Activated CD8-positive, alpha-beta memory T cell treated with anti-CD3 and anti-CD28 coated beads for 4 hours (primary cell): ENCODE data around the gene GMEB2.

ENCODE experiments used
- DNase-seq, 2 donors: peaks; one replicate each; pipeline ENCODE4 v3.0.0-alpha.2; 2020; ENCODE audit warnings: low read depth in 2 of 2

The GMEB2 gene

DNA sequence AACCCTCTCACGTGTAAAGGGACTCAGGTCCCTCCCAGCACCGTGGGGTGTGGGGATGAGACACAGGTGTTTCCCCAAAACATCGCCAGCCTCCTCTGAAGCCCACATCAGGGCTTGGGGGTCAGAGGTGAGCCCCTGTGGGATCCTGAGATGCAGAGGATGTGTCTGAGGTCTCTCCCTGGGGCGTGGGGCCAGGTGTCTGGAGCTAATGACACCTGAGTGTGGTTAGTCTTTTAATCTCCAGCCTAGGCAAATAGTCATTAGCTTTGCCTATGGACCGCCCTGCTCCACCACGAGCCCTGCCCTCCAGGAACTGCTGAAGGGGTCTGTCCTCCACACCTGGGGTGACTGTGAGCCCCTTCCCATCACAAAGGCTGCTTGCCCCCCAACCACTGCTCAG, 81.1 kb downstream of the GMEB2 start:
- no peak for DNase-seq

DNA sequence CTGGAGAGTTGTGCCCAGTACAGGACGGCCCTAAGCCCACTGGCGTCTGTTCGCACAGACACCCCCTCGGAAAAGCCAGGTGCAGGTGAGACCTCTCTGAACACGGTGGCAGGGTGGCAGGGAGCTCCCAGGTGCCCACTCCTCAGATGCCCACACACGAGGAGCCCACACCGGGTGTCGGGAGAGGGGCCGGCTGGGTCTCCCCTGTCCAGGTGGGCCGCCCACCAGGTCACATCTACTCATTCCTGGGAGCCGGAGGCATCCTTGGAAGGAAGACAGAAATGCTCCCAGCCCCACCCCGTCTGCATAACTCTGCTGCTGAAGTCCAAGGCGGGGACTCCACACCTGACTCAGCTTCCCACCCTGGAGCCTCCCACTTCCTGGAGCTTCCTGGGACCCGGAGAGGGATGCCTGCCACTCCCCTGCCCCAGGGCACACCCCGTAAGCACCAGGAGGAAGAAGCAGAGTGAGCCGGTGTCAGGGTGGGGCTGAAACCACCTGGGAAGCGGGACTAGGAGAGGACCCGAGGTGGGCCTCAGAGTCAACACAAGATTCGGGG, 81.9 kb downstream of the GMEB2 start:
- DNase-seq: no peak

DNA sequence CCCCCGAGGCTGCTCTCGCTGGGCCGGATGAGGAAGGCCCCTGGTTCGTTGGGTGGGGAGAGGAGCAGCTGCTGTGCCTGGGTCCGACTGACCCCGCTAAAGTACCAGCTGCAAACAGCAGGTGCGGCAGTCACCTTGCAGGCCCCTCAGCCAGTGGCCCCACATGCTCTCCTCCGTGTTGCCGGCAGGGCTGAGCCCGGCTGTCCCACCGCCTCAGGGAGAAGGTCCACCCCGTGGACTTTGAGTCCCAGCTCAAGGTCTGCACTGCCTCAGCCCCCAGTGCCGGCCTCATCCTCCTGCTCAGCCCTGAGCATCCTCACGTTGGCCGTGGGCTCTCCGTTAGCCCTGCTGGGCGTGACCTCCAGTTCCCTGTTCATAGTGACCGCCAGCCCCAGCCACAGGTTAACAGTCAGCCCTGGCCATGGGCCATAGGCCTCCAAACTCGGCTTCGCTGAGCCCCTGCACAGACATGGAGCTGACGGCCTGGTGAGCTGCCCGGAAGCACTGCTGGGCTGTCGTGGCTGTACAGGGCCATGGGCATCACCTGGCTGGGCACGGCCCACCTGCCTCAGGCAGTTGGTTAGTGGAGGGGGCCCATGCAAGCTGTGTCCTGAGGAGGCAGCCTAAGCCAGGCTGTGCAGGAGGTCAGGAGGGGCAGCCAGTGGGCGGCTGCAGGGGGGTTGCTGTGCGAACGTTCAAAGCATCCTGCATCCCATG, 82.5 kb downstream of the GMEB2 start:
- DNase-seq: no peak

DNA sequence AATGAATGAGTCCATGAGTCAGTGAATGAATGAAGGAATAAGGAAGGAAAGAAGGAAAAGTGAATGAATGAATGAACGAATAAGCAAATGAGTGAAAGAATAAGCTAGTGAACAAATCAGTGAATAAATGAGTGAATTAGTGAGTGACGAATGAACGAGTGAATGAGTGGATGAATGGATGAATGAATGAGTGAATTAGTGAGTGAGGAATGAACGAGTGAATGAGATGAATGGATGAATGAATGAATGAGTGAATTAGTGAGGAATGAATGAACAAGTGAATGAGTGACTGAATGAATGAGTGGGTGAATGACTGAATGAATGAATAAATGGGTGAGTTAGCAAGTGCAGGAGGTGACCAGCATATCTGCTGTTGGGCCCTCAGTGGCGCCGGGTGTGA, 83.2 kb downstream of the GMEB2 start:
- no peak for DNase-seq

DNA sequence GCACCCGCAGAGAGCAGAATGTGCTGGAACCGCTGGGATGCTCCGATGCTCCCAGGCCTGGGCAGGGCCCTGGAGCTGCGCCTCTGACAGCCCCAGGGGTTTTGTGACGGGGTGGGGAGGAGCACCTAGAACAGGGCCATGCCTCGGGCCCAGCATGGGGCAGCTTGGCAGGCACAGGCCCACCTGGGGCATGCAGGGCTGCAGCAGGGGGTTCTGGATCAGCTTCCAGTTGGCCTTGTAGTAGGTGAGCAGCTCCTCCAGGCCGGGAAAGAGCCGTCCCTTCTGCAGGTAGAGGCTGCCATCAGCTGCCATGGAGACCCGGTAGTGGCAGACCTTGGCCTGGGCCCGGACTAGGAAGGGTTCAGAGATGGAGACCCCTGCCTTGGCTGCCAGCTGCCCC, 83.8 kb downstream of the GMEB2 start:
- DNase-seq: no peak

DNA sequence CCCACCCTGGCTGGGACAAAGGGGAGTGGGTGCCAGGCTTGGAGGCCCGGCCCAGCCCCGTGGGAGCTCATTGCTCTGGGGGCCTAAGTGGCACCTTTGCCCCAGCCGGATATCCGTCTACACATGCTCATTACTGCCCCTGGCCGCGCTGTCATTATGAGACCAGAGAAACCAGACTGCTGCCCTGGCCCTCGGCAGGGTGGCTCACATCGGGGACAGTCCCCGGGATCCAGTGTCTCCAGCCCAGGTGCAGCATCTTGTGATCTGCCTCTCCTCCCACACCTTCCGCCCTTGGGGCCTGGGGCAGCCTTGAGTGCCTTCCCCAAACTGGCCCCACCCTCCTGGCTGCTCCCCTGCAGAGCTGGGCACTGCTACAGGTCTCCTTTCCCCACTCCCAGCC, 84.2 kb downstream of the GMEB2 start:
- no peak for DNase-seq

DNA sequence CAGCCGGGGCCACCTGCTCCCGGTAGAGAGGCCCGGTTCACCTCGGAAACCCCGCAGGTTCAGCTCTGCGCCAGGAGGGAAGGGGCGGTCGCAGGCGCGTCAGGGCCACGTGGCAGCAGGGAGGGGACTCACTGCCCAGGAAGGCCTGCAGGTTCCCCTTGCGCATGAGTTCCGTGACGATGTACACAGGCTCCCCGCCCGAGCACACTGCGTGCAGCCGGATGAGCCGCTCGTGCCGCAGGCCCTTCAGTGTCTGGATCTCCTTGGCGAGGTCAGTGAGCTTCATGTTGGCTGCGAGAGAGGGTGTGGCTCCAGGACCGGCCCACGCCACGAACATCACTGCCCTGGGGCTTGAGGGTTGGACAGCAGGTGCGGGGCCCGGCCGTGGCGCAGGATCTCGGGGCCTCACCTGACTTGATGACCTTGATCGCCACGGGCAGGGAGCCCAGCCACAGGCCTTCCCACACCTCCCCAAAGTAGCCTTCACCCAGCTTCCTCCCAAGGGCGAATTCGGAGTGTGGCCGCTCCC, 84.8 kb downstream of the GMEB2 start:
- DNase-seq: no peak

DNA sequence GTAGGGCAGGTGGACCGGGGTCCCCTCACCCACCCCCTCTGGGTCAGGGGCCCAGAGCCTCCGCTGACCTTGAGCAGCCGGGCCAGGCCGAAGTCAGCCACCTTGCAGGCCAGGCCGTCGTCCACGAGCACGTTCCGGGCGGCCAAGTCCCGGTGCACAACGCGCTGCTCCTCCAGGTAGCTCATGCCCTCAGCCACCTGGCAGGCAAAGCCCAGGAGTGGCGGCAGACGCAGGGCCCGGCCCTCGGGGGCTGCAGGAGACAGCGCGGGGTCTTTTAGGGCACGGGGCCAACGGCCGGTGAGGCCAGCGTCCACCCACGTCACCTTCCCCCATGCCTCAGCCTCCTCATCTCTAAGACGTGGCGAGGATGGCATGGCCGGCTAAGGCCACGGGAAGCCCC, 85.5 kb downstream of the GMEB2 start:
- DNase-seq: no peak

DNA sequence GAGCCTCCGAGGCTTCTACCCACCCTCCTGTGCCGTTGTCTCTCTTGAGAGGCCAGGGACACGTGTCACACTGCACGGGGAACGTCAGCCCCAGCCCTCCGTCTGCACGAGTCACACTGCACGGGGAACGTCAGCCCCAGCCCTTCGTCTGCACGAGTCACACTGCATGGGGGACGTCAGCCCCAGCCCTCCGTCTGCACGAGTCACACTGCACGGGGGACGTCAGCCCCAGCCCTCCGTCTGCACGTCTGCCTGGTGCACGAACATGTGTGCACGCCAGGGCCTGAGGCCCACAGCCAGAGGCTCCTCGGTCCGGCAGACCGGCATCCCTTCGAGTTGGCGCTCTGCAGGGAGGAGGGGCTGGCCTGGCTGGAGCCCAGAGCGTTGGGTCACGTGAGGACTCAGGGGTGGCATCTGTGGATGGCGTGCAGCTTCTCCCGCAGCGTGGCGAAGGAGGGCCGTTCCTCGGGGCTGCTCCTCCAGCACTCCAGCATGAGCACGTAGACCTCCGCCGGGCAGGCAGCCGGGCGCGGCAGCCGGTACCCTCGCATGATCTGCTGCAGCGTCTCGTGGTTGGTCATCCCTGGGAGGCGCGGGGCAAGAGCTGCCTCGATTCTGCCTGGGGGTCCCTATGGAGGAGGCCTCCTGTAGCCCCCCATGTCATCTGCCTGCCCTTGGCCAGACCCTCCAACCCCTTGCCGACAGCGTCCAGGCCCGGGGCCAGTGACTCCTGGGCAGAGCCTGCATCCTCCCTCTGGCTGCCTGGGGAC, 86.3 kb downstream of the GMEB2 start:
- DNase-seq: no peak

DNA sequence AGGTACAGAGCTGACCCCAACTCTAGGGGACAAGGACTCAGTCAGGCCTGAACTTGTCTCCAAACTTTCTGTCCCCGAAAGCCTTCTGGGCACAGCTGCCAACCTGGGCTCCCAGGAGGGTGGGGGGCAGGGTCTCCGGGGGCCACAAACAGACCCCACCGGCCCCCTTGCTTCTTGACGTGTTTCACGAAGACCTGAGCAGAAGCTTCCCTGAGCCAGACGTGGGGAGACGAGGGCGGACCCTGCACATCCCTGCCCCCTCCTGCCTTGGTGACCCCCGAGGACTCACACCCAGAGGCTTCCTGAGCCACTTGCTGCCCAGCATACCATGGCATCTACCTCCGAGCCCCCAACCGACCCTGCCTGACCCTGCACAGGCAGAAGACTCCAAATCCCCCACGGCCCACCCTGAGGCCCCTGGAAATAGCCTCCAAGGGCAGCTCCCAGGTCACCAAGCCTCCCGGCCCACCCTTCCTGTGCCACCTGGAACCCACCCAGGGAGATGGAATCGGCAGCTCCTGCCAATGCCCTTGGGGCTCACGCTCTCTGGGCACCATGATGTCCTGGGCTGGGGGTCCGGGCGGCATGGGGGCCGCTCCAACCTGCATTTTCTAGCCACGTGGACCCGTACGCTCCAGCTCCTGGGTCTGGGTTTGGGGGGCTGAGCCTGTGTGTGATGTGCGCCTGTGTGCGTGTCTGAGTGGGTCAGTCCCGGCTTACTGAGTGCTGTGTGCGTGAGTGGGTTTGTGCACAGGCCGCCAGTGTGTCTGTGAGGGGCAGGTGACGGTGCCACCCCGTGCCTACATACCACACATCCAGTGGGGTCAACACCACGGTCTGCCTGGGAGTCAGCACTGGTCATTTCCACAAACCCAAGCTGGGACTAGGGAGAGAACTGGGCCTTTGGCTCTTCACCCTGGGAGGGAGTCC, 87.2 kb downstream of the GMEB2 start:
- no peak for DNase-seq

DNA sequence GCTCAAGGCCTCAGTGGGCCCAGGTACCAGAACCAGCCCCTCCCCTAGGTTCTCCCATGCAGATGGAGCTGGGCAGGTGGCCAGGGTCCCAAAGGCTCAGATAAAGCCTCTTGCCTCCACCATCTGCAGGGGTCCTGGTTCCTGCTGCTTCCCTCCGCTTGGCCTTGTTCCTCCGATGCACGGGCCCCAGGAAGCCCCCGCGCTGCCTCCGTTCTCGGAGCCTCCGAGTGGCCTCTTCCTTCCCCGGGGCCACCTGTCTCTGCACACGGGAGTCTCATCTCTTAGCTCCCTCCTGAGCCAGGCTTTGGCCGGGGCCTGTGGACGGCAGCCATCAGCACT, 87.8 kb downstream of the GMEB2 start:
- no peak for DNase-seq

DNA sequence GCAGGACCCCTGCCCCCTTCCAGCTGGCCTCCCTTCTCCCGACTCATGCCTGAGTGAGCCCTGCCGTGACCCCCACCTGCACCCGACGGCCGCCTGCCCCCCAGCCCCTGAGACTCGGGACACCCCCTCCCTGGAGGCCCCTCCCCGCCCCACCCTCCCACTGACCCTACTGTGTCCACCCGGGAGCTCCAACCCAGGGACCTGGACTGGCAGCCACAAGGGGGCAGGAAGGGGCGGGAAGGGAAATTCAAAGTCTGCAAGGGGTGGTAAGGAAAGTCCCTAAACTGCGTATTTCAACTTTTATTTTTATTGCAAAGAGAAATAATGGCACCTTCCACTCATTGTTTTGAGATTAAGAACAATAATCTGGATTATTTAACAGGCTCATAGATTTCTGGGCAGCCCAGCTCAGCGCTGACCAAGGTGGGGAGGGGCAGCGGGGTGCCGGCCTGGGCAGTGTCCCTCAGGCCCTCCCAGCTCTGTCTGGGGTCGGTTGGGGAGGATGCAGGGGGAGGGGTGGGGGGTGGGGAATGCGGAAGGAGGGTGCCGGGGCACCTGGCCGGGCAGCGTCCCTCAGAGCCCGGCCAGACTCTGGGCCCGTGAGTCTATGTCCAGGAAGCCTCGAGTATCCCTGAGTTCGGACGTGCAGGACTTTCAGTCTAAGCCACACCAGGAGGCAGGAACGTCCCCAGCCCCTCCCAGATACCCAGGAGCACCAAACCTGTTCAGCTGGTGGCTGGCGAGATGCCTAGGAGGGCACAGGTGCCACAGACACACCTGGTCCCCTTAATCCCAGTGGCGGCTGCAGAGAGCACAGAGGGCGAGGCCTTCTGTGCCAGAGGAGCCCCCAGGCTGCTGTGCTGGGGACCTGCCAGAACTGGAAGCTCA, 88.5 kb downstream of the GMEB2 start:
- no peak for DNase-seq
